Colonic mucosa (tissue), 4 donors: Measurements from ENCODE around the gene TARDBP. TPM values are rescaled to one million over a fixed set of nuclear protein-coding genes. Genes with fewer than 3 reads are reported as not detected.

ENCODE experiments used
- DNase-seq: peaks from one replicate; pipeline ENCODE4 v3.0.0-alpha.2; 2020
- H3K27ac ChIP-seq: fragments of 200-600 bp; one replicate; pipeline ENCODE4 v1.8.0; 2021
- H3K27me3 ChIP-seq: fragments of 200-600 bp; one replicate; pipeline ENCODE4 v1.8.0; 2021
- H3K36me3 ChIP-seq: fragments of 200-600 bp; one replicate; pipeline ENCODE4 v1.8.0; 2021
- H3K4me1 ChIP-seq: fragments of 200-600 bp; one replicate; pipeline ENCODE4 v1.8.0; 2021; ENCODE audit warnings: mild to moderate bottlenecking
- H3K4me3 ChIP-seq: fragments of 200-600 bp; one replicate; pipeline ENCODE4 v1.8.0; 2021
- H3K9ac ChIP-seq, 2 donors: one replicate each; pipeline ENCODE4 v1.7.0; 2013; ENCODE audit warnings: control low read depth in 2 of 2, low read depth in 2 of 2, low read length in 2 of 2
- H3K9me3 ChIP-seq: fragments of 200-600 bp; one replicate; pipeline ENCODE4 v1.8.0; 2021
- CTCF ChIP-seq: fragments of 200-600 bp; IDR thresholded peaks from one replicate; pipeline ENCODE4 v1.8.0; 2022; ENCODE audit warnings: antibody characterized with exemption, mild to moderate bottlenecking
- intact Hi-C: fragments of 100-400 bp; cut with DNase I; formaldehyde crosslinking; loops from one replicate; pipeline ENCODE4 v1.14.1; 2022
- total RNA-seq, 2 donors: library from RNA; stranded (reverse); fragmentation: NEBNext Ultra II Directional in 1 of 2; extraction: Animal tissue kit (Norgen Biotek cat#: 25700) in 1 of 2; gene quantifications; one replicate each; pipeline ENCODE4 v1.2.1, GENCODE V29; 2021
- donor health status: healthy.
- donor health status: DM: no; HTN: no; CAD: no.
- donor health status: DM: no; HTN: no; CAD: no.

Gene TARDBP
- total RNA-seq, 2 donors from 2014 or later, result 126 to 178 TPM

- Histone ChIP-seq H3K9ac (no peak overlapping the region), H3K27me3 (no peaks in the 10 kb centered on the region), H3K4me3 (no peak overlapping the region), H3K27ac (no peak overlapping the region), H3K36me3 (no peaks in the 10 kb centered on the region), H3K4me1 (no peaks in the 10 kb centered on the region), H3K9me3 (no peaks in the 10 kb centered on the region)
- intact Hi-C loops, result no loop called here
- no peak for TF ChIP-seq CTCF
- no peak for DNase-seq
Measured at GRCh38 chr1:11056504-11056903, 44.0 kb downstream of the TARDBP start.

GRCh38 chr1:11057477-11057876 is 45.0 kb downstream of the TARDBP start:
- Histone ChIP-seq H3K27me3 (no peaks in the 10 kb centered on the region), H3K9ac (no peak overlapping the region), H3K4me1 (no peaks in the 10 kb centered on the region), H3K36me3 (no peaks in the 10 kb centered on the region), H3K9me3 (no peaks in the 10 kb centered on the region), H3K27ac (no peak overlapping the region), H3K4me3 (no peak overlapping the region)
- no peak for TF ChIP-seq CTCF
- intact Hi-C loops, result no loop called here
- no peak for DNase-seq

- no peak for DNase-seq
- H3K27ac ChIP-seq, result no peak overlapping the region
- no peak overlapping the region for H3K4me3 ChIP-seq
- H3K9ac ChIP-seq, result no peak overlapping the region
- H3K27me3 ChIP-seq, result no peaks in the 10 kb centered on the region
- no peaks in the 10 kb centered on the region for H3K9me3 ChIP-seq
- TF ChIP-seq CTCF, result no peak
- intact Hi-C loops, result no loop called here
- H3K4me1 ChIP-seq, result no peaks in the 10 kb centered on the region
- no peaks in the 10 kb centered on the region for H3K36me3 ChIP-seq
Measured at GRCh38 chr1:11058026-11058425, 45.6 kb downstream of the TARDBP start.

- H3K9ac ChIP-seq, result peak overlapping the region; percentile 79 to 95
- no peak overlapping the region for H3K27ac ChIP-seq
- H3K4me3 ChIP-seq, result peak overlapping the region; percentile 99
- no peak for TF ChIP-seq CTCF
- DNase-seq, result no peak
- no peaks in the 10 kb centered on the region for H3K27me3 ChIP-seq
- no peaks in the 10 kb centered on the region for H3K4me1 ChIP-seq
- no peaks in the 10 kb centered on the region for H3K36me3 ChIP-seq
- intact Hi-C loops, result no loop called here
- H3K9me3 ChIP-seq, result no peaks in the 10 kb centered on the region
Measured at GRCh38 chr1:11058595-11059154, 46.2 kb downstream of the TARDBP start.

- no peaks in the 10 kb centered on the region for H3K36me3 ChIP-seq
- H3K27me3 ChIP-seq, result no peaks in the 10 kb centered on the region
- no peaks in the 10 kb centered on the region for H3K9me3 ChIP-seq
- no peaks in the 10 kb centered on the region for H3K4me1 ChIP-seq
- H3K9ac ChIP-seq, result peak overlapping the region; percentile 79 to 95
- no peak for TF ChIP-seq CTCF
- peak overlapping the region; percentile 99 for H3K4me3 ChIP-seq
- no peak for DNase-seq
- no peak overlapping the region for H3K27ac ChIP-seq
- intact Hi-C loops, result no loop called here
Measured at GRCh38 chr1:11059155-11059967, 46.9 kb downstream of the TARDBP start.
